ENCODE results near the gene NR2F2. TPM values are rescaled to one million over a fixed set of nuclear protein-coding genes. Genes with fewer than 3 reads are reported as not detected.

NR2F2 gene
- total and polyA plus RNA-seq, 2 experiments from 2014 or later, result 0.16 TPM; not detected in 1

- TF ChIP-seq CTCF (conservative IDR thresholded peaks at IDR 0.05; ENCODE audit: low read depth in 2 of 2) (no peak), ZNF331 (CRISPR knock-in tag; IDR thresholded peaks at IDR 0.05; ENCODE audit: low read depth) (no peak), EZH2phosphoT487 (IDR thresholded peaks at IDR 0.05; ENCODE audit: unreplicated experiment) (peak; percentile 24), CREB1 (CRISPR knock-in tag; IDR thresholded peaks at IDR 0.05; ENCODE audit: low read depth) (no peak), ZNF462 (CRISPR knock-in tag; IDR thresholded peaks at IDR 0.05) (no peak), JUNB (IDR thresholded peaks at IDR 0.05; ENCODE audit: unreplicated experiment) (no peak)
Measured at GRCh38 chr15:96325541-96326327, 4.8 kb upstream of the NR2F2 start (continued).
